ENCODE measurements around the gene HEXA.

The HEXA gene

DNA sequence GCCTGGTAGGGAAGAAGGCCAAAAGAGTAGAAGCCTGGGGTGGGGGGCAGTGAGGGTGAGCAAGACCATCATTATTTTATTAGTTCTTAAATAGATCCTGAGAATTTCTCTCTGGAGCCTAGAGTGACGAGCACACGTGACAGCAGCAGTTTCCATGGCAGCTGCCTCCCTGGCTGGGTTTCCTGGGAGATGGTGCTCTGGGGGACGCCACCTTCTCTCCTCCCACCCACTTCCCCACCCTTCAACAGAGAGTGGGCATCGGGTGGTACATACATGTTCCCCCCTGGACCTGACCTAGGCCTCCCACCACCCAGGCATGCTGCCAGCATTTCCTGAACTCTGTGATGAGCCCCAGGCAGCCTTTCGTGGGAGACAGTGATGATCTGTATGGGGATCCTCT, 68.8 kb downstream of the HEXA start:
- no peak for DNase-seq
- Mint-ChIP-seq H3K27ac (no peak overlapping the region), H3K36me3 (ENCODE audit: low read depth) (no peaks in the 10 kb centered on the region), H3K9me3 (no peaks in the 10 kb centered on the region), H3K27me3 (ENCODE audit: low read depth, poor library complexity) (peaks cover 88% of the 10 kb centered on the region), H3K4me1 (no peaks in the 10 kb centered on the region), H3K4me3 (no peak overlapping the region)
- TF ChIP-seq, protein P1, sequence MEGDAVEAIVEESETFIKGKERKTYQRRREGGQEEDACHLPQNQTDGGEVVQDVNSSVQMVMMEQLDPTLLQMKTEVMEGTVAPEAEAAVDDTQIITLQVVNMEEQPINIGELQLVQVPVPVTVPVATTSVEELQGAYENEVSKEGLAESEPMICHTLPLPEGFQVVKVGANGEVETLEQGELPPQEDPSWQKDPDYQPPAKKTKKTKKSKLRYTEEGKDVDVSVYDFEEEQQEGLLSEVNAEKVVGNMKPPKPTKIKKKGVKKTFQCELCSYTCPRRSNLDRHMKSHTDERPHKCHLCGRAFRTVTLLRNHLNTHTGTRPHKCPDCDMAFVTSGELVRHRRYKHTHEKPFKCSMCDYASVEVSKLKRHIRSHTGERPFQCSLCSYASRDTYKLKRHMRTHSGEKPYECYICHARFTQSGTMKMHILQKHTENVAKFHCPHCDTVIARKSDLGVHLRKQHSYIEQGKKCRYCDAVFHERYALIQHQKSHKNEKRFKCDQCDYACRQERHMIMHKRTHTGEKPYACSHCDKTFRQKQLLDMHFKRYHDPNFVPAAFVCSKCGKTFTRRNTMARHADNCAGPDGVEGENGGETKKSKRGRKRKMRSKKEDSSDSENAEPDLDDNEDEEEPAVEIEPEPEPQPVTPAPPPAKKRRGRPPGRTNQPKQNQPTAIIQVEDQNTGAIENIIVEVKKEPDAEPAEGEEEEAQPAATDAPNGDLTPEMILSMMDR (IDR thresholded peaks at IDR 0.05), result no peak

DNA sequence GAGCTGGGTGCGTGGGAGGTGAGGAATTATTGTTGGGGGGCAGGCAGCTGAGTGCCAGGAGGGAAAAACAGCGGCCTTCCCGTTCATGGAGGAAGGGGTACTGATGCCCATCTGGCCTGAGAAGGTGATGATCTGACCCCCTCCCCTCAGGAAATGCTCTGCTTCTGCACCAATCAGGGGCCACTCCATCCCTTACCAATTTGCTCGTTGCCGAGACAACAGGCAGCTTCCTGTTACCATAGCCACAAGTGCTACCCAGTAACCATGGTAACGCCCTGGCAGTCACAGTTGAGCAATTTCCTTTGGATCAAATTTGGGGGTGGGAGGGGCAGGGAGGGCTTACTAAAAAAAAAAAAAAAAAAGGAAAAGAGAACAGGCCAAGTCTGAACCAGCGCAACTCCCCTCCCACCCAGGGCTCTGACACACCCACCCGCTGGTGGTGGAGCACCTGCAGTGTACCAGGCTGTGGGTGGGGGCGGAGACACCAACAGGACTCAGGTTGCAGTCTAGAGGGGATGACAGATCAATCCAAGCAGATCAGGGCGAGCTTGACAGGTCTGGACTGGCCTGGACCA, 69.5 kb downstream of the HEXA start:
- TF ChIP-seq, protein P1 (IDR thresholded peaks at IDR 0.05), result no peak
- peaks cover 88% of the 10 kb centered on the region for H3K27me3 Mint-ChIP-seq (ENCODE audit: low read depth, poor library complexity)

DNA sequence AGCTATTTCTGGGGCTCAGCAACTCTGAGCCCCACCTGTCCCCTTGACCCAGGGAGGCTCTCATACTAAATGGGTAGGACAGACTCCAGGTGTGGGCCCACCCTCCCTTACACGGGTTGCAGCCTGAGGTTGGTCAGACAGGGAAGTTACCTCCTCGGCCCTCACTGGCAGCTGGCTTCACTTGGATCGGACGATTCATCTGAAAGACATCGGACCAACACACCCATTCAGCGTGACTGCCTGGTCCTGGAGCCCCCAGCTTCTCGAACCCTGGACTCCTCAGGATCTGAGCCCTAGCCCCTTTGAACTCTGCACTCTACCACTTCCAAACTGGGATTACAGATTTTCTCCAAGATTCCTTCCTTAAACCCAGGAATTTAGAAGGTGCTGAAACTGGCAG, 71.2 kb downstream of the HEXA start:
- Mint-ChIP-seq H3K4me1 (no peaks in the 10 kb centered on the region), H3K27ac (no peak overlapping the region), H3K4me3 (no peak overlapping the region), H3K27me3 (ENCODE audit: low read depth, poor library complexity) (peaks cover 86% of the 10 kb centered on the region), H3K36me3 (ENCODE audit: low read depth) (no peaks in the 10 kb centered on the region), H3K9me3 (no peaks in the 10 kb centered on the region)
- TF ChIP-seq, protein P1 (IDR thresholded peaks at IDR 0.05), result no peak
- DNase-seq, result no peak

More for the DNA sequence above, 69.5 kb downstream of the HEXA start:
- Mint-ChIP-seq H3K27ac (no peak overlapping the region), H3K4me1 (no peaks in the 10 kb centered on the region), H3K36me3 (ENCODE audit: low read depth) (no peaks in the 10 kb centered on the region), H3K9me3 (no peaks in the 10 kb centered on the region), H3K4me3 (no peak overlapping the region)
- DNase-seq, result peak; percentile 43

DNA sequence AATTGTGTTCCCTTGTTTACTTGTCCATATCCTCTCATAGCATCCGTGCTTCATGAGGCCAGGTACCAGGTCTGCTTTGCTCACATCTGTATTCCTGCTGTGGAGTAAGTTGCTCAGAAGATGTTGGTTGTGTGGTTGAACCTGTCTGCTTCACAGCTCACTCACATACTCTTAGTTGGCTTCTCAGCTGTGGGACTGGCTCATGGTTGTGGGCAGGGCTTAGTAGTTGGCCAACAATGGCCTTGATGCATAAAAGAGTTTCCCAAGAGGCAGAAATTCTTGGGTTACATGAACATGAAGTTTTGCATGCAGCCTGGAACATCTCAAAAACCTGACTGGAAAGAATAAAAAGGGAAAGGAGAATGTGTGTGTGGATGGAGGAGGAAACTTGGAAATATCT, 72.9 kb downstream of the HEXA start:
- Mint-ChIP-seq H3K4me1 (no peaks in the 10 kb centered on the region), H3K27ac (no peak overlapping the region), H3K4me3 (no peak overlapping the region), H3K36me3 (ENCODE audit: low read depth) (no peaks in the 10 kb centered on the region), H3K27me3 (ENCODE audit: low read depth, poor library complexity) (peaks cover 86% of the 10 kb centered on the region), H3K9me3 (no peaks in the 10 kb centered on the region)
- no peak for DNase-seq
- TF ChIP-seq, protein P1 (IDR thresholded peaks at IDR 0.05), result no peak
